ENCODE data around the gene TMEM81.

Gene TMEM81

GRCh38 chr1:205057808-205058575, 26.3 kb downstream of the TMEM81 start:
- DNase-seq, result no peak

DNA sequence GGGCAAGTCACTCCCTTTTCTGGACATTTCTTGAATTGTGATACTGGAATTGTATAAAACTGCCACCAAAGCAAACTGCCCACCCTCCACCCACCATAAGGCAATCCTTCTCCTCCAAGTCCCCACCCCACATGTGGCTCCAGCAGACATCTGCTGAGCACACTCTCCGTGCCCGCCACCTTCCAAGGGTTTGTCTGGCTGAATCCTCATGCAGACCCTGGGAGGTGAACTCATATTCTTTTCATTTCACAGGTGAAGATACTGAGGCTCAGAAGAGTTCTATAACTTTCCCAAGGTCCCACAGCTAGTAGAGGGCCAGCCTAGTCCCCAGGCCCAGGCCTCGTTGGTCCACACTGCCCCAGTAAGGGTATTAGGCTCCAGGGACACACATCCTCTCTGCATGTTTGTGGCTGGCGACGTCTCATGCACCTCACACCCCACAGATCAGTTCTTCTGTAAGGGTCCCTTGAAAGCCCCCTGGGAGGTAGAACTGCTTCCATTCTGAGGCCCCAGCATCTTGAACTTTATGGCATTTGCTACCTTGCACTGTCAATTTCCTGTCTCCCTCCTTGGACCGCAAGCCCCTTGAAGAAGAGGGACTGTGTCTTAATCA, 27.2 kb downstream of the TMEM81 start:
- DNase-seq, result no peak

GRCh38 chr1:205056188-205056611, 28.1 kb downstream of the TMEM81 start:
- no peak for DNase-seq

DNA sequence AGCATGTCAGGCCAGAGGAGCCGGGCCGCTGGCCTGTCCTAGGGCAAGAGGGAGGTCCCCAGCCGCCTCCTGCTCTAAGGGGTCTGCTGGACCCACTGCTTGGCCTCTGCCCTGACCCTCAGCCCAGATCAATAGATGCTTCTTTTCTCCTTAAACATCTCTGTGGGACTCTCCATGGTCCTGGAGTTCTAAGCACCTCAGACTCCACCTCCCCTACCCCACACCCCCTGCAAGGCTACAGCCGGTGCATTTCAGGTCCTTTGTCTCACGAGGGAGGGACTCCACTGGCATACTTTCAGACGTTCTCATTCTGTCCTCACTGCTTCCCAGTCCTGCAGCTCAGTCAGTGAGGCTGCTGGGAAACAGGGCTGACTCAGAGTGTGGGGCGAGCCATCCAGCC, 30.2 kb downstream of the TMEM81 start:
- DNase-seq, result no peak

DNA sequence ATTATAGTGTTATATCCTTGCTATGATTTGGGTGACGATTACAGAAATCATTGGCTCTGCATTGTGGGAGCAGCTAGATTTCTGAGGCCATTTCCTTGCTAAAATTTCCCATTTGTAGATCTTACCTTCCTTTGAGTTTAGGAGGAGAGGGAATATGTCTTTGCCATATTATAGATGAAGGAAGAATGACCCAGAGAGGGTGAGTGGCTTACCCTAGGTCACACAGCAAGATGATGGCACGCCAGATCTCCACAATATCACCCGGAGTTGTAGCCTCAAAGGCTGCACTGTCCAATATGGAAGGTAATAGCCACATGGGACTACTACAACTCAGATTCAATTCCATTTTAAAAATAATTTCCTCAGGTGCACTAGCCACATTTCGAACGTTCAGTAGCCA, 31.0 kb downstream of the TMEM81 start:
- DNase-seq, result no peak

GRCh38 chr1:205052690-205053089, 31.6 kb downstream of the TMEM81 start:
- DNase-seq, result no peak

GRCh38 chr1:205049479-205049878, 34.8 kb downstream of the TMEM81 start:
- DNase-seq, result no peak

DNA sequence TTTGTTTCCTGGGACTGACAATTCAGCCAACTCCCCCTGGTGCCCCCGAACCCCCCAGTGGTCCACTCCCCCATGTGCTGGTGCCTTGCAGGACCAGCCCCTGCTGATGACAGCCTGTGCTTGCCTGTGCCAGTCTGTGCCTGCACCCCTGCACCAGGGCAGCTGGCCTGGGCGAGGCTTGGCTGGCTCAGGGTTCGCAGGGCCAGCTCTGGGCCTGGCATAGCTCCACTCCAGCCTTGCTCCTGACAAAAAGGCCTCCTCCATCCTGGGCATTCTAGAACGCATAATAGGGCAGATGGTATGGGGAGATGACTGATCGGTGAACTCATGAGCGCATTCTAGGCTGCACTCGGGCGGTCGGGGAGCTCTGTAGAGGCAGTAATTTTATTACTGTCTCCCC, 35.9 kb downstream of the TMEM81 start:
- no peak for DNase-seq

GRCh38 chr1:205047764-205048231, 36.5 kb downstream of the TMEM81 start:
- DNase-seq, result no peak

DNA sequence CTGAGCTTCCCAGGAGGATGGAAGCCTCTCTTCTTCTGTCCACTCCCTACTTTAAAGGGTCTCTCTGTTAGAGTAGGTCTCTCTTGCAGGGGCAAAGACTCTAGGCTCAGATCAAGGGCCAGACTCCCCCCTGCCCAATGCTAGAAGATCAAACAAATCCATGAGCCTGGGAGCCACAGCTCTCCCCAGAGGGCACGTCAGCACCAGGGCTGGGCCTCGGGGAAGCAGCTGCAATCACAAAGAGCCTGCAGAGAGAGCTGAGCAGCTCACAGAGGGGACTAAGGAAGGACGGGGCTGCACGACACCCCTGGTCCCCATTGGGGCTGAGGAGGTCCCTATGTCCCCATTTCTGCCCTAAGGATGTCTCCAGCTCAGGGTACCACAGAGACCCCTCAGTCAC, 37.4 kb downstream of the TMEM81 start:
- no peak for DNase-seq

DNA sequence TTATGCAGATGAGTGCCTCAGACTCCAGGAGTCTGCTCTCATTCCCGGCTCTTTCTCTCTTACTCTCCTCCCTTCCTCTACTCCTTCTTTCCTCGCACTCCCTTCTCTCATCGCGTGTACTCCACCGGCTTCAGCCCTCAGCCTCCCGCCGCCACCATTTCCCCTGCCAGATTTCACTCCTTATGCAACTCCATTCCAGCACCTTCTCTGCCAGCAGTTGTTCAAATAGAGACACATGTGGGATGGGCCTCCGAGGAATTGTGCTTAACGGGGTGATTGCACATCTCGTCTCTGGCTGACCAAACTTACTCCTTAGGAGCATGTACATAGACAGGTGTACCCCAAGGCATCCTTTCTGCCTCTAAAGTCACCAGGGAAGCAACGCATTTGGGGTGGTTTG, 39.1 kb downstream of the TMEM81 start:
- DNase-seq, result no peak

DNA sequence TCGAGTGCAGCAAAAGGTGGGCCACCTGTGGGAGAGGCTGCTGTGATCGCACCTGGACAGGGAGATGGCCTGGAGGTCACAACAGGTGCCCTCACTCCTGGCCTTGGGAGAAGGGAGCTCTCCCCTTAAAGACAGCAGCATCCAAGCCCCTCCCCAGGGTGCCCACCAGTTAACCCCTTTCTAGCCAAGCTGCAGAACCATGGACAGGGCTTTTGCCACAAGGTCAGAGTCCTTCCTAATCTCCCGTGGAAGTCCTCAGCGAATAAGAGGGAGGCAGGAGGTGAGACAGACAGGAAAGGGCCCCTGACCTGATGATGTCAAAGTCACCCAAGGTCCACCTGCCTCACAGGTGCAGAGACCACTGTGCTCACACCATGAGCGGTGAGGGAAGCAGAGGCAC, 39.5 kb downstream of the TMEM81 start:
- DNase-seq, result no peak

GRCh38 chr1:205043866-205044265, 40.4 kb downstream of the TMEM81 start:
- DNase-seq, result no peak

DNA sequence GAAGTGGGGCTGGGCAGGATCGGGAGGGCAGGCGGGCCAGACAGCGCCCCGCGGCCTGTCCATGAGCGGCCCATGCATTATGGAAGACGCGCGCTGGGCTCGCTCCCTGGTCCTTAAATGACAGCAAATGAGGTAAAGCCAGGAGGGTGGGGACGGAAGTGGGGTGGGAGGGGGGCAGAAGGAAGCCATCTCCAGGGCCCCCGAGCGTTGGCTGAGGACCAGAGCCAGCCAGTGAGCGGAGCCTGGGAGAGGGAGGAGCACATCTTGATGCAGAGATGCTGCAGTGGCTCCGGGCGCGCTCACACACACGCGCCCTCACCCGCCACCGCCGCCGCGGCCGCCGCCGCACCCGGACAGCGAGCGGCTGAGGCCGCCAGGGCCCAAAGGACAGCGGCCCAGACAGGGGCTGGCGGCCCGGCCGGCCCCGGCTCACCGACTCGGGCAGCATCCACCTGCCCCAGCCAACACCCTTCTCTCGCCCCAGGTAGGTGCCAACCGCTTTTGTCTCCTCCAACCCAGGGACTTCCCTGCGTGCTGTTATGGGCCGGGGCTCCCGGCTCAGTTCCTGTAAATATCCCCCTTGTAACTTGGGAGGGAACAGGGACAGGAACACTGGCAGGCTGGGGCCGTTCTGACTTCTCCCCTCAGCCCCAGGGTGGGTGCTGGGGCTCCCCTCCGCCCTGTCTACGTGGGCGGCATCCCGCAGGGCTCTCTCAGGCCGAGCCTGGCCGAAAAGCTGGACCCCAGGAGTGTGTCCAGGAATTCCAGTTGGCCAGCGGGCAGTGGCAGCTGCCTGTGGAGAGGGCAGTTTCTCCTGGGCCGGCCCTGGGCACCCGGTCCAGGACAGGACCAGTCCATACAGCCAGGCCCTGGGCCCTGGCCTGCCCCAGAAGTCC, 41.1 kb downstream of the TMEM81 start, which contains the start of gene CNTN2:
Gene CNTN2, plus strand, starts transcription at position 302 of the 896 bp plus-strand sequence. CDS start 9,974 bp downstream, outside the sequence.
- no peak for DNase-seq

DNA sequence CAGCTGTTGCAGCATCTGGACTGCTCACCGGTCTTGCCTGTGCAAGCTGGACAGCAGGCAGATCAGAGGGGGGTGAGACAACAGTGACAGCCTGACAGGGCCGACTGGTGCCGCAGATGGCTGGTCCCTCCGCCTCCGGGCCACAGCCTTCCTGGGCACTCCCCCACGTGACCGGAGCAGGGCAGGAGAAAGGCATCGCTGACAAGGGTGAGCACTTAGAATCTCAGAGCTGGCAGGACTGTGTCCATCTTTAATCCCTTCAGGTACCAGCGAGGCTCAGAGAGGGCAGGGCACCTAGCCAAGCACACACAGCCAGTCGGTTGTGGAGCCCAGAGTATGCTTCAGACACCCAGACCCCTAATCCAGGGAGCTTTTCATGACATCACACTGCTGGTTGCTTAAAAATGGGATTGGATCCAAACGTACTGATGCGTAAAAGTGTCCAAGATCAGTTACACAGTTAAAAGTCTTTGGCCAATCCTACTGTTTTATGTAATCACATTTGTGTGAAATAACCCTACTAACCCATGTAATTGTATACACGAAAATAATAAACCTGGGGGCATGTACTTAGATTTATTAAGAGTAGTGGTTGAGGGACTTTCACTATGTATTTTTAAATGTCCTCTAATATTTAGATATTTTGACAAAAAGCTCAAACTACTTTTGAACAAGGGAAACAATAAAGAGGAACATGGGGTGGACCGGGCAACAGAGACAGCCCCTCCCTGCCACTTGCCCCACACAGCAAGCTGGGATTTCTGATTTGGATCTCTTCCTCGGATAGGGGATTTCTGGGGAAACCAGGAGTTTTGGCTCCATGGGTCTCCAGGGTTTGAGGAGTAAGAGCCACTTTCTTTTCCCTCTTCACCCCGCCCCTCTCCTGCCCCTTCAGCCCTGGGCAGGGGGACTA, 42.0 kb downstream of the TMEM81 start:
- DNase-seq, result no peak

- DNase-seq, result no peak
Observed at GRCh38 chr1:205041001-205041715, 43.1 kb downstream of the TMEM81 start.

- no peak for DNase-seq
Observed at GRCh38 chr1:205038132-205038786, 46.0 kb downstream of the TMEM81 start.

- DNase-seq, result no peak
Observed at GRCh38 chr1:205037539-205037938, 46.7 kb downstream of the TMEM81 start.

Data from effector CD8-positive, alpha-beta T cell (primary cell).